Hematopoietic multipotent progenitor cell treated with erythropoietin and hydrocortisone succinate and interleukin-3 and kit ligand, for 4 days (in vitro differentiated cells): ENCODE results near the gene RHOBTB3.

Experiments
- DNase-seq: peaks from one replicate; pipeline ENCODE4 v3.0.0-alpha.2; 2015

Gene RHOBTB3

GRCh38 chr5:95770830-95771708 is 39.9 kb downstream of the RHOBTB3 start:
- no peak for DNase-seq

- no peak for DNase-seq
Measured at GRCh38 chr5:95771892-95772291, 40.8 kb downstream of the RHOBTB3 start.

- DNase-seq: peak; percentile 71
Measured at GRCh38 chr5:95773335-95774059, 42.4 kb downstream of the RHOBTB3 start.

GRCh38 chr5:95777441-95777840 is 46.3 kb downstream of the RHOBTB3 start:
- no peak for DNase-seq

- DNase-seq: peak; percentile 63
Measured at GRCh38 chr5:95778713-95779436, 47.7 kb downstream of the RHOBTB3 start.

GRCh38 chr5:95779611-95780010 is 48.5 kb downstream of the RHOBTB3 start:
- peak; percentile 65 for DNase-seq

GRCh38 chr5:95780597-95780996 is 49.5 kb downstream of the RHOBTB3 start:
- peak; percentile 61 for DNase-seq

GRCh38 chr5:95781101-95781583 is 50.0 kb downstream of the RHOBTB3 start:
- peak; percentile 92 for DNase-seq

- no peak for DNase-seq
Measured at GRCh38 chr5:95782181-95782580, 51.0 kb downstream of the RHOBTB3 start.

GRCh38 chr5:95783661-95784060 is 52.5 kb downstream of the RHOBTB3 start:
- no peak for DNase-seq

GRCh38 chr5:95784514-95785302 is 53.6 kb downstream of the RHOBTB3 start:
- no peak for DNase-seq

- peak; percentile 56 for DNase-seq
Measured at GRCh38 chr5:95786821-95787418, 55.8 kb downstream of the RHOBTB3 start.

GRCh38 chr5:95788493-95788892 is 57.4 kb downstream of the RHOBTB3 start:
- no peak for DNase-seq

GRCh38 chr5:95791751-95792150 is 60.6 kb downstream of the RHOBTB3 start:
- DNase-seq: no peak

- DNase-seq: no peak
Measured at GRCh38 chr5:95794070-95794516, 63.0 kb downstream of the RHOBTB3 start.

- DNase-seq: no peak
Measured at GRCh38 chr5:95797301-95797700, 66.2 kb downstream of the RHOBTB3 start.

GRCh38 chr5:95798048-95798447 is 66.9 kb downstream of the RHOBTB3 start:
- DNase-seq: no peak

- no peak for DNase-seq
Measured at GRCh38 chr5:95798545-95798944, 67.4 kb downstream of the RHOBTB3 start.

GRCh38 chr5:95799191-95799835 is 68.2 kb downstream of the RHOBTB3 start:
- DNase-seq: no peak

- DNase-seq: no peak
Measured at GRCh38 chr5:95800553-95800952, 69.4 kb downstream of the RHOBTB3 start.

- DNase-seq: no peak
Measured at GRCh38 chr5:95801532-95801931, 70.4 kb downstream of the RHOBTB3 start.
